GM15510 (cell line): ENCODE measurements around the gene WDR48.

Experiments used
- POLR2A ChIP-seq: IDR thresholded peaks from 3 replicates; pipeline ENCODE4 v1.6.1; 2011; ENCODE audit warnings: borderline replicate concordance; ENCODE audit not compliant: insufficient read length; ENCODE audit errors: extremely low read depth

The WDR48 gene

GRCh38 chr3:39118079-39118478 is 66.3 kb downstream of the WDR48 start:
- TF ChIP-seq POLR2A, result no peak

GRCh38 chr3:39118931-39119660 is 67.3 kb downstream of the WDR48 start:
- no peak for TF ChIP-seq POLR2A

GRCh38 chr3:39121621-39122020 is 69.8 kb downstream of the WDR48 start:
- TF ChIP-seq POLR2A, result no peak

GRCh38 chr3:39122813-39123212 is 71.0 kb downstream of the WDR48 start:
- no peak for TF ChIP-seq POLR2A

- no peak for TF ChIP-seq POLR2A
Observed at GRCh38 chr3:39124876-39125840, 73.3 kb downstream of the WDR48 start.

GRCh38 chr3:39125841-39126500 is 74.2 kb downstream of the WDR48 start:
- no peak for TF ChIP-seq POLR2A

- no peak for TF ChIP-seq POLR2A
Observed at GRCh38 chr3:39126532-39127071, 74.8 kb downstream of the WDR48 start.

GRCh38 chr3:39127269-39127907 is 75.6 kb downstream of the WDR48 start:
- no peak for TF ChIP-seq POLR2A

- TF ChIP-seq POLR2A, result no peak
Observed at GRCh38 chr3:39127908-39128304, 76.1 kb downstream of the WDR48 start.

GRCh38 chr3:39128951-39129350 is 77.1 kb downstream of the WDR48 start:
- TF ChIP-seq POLR2A, result no peak

- no peak for TF ChIP-seq POLR2A
Observed at GRCh38 chr3:39130026-39130425, 78.2 kb downstream of the WDR48 start.

GRCh38 chr3:39130693-39131265 is 79.0 kb downstream of the WDR48 start:
- TF ChIP-seq POLR2A, result no peak

GRCh38 chr3:39132096-39133092 is 80.6 kb downstream of the WDR48 start:
- no peak for TF ChIP-seq POLR2A

GRCh38 chr3:39133093-39133490 is 81.3 kb downstream of the WDR48 start:
- no peak for TF ChIP-seq POLR2A

- no peak for TF ChIP-seq POLR2A
Observed at GRCh38 chr3:39133822-39134221, 82.0 kb downstream of the WDR48 start.
